HG02763 (cell line): ENCODE results near the gene PCBP2.
"Not testable (repeated sequence)": the region's sequence is repeated elsewhere in the genome, so short reads cannot be mapped to it uniquely, and the experiment has no call there.

Source experiments
- ATAC-seq: cut with Tn5 transposase; IDR thresholded peaks from one replicate; pipeline ENCODE4 v1.9.1; 2021; ENCODE audit warnings: mild to moderate bottlenecking, moderate library complexity; ENCODE audit not compliant: unreplicated experiment

Gene PCBP2

GRCh38 chr12:53451661-53452158, at the start of gene PCBP2:
TSS of gene PCBP2 (plus strand) at chr12:53452102. CDS start at chr12:53454801, 2,699 bp downstream.
- ATAC-seq = peak; percentile 94

- ATAC-seq = not testable (repeated sequence)
Measured at GRCh38 chr12:53402351-53402750, 49.6 kb upstream of the PCBP2 start.

GRCh38 chr12:53402871-53403270, 49.0 kb upstream of the PCBP2 start:
- ATAC-seq = no peak

- no peak for ATAC-seq
Measured at GRCh38 chr12:53410951-53411350, 41.0 kb upstream of the PCBP2 start.

GRCh38 chr12:53413485-53414204, 38.3 kb upstream of the PCBP2 start:
- ATAC-seq = no peak

- ATAC-seq = no peak
Measured at GRCh38 chr12:53414756-53415417, 37.0 kb upstream of the PCBP2 start.

- not testable (repeated sequence) for ATAC-seq
Measured at GRCh38 chr12:53415752-53416389, 36.0 kb upstream of the PCBP2 start.

GRCh38 chr12:53417291-53417816, 34.5 kb upstream of the PCBP2 start:
- ATAC-seq = not testable (repeated sequence)

- no peak for ATAC-seq
Measured at GRCh38 chr12:53418221-53418620, 33.7 kb upstream of the PCBP2 start.

- ATAC-seq = no peak
Measured at GRCh38 chr12:53419756-53420155, 32.1 kb upstream of the PCBP2 start.

GRCh38 chr12:53422247-53422646, 29.7 kb upstream of the PCBP2 start:
- ATAC-seq = not testable (repeated sequence)

GRCh38 chr12:53423597-53423996, 28.3 kb upstream of the PCBP2 start, which contains the start of gene AMHR2:
TSS of gene AMHR2 (plus strand) at chr12:53423855. CDS start at chr12:53423935, 80 bp downstream.
- no peak for ATAC-seq

GRCh38 chr12:53424626-53425514, 27.0 kb upstream of the PCBP2 start:
- ATAC-seq = no peak

GRCh38 chr12:53425515-53426150, 26.3 kb upstream of the PCBP2 start:
- no peak for ATAC-seq

- no peak for ATAC-seq
Measured at GRCh38 chr12:53427905-53428594, 23.9 kb upstream of the PCBP2 start.

GRCh38 chr12:53428741-53429140, 23.2 kb upstream of the PCBP2 start:
- no peak for ATAC-seq

GRCh38 chr12:53430116-53430515, 21.8 kb upstream of the PCBP2 start:
- no peak for ATAC-seq

- no peak for ATAC-seq
Measured at GRCh38 chr12:53431187-53431586, 20.7 kb upstream of the PCBP2 start.

- not testable (repeated sequence) for ATAC-seq
Measured at GRCh38 chr12:53435326-53435725, 16.6 kb upstream of the PCBP2 start.
